Esophagus squamous epithelium (tissue), 4 donors: Measurements from ENCODE around the gene FRK.

Source experiments
- POLR2A ChIP-seq, 4 donors: fragments of 450-650 bp; IDR thresholded peaks; one replicate each; pipeline ENCODE4 v1.6.1; 2017; ENCODE audit warnings: antibody characterized with exemption in 4 of 4, mild to moderate bottlenecking in 4 of 4, moderate library complexity in 3 of 4
- TF ChIP-seq, protein P1 (sequence below), 6 experiments: fragments of 450-650 bp in 4 of 6; fragments of 200-600 bp in 2 of 6; sonication (generic) in 2 of 6; IDR thresholded peaks; one replicate each; pipeline ENCODE4 v1.5.1; 2016 to 2019; ENCODE audit warnings: antibody characterized with exemption in 6 of 6, mild to moderate bottlenecking in 4 of 6, moderate library complexity in 4 of 6

DNA sequence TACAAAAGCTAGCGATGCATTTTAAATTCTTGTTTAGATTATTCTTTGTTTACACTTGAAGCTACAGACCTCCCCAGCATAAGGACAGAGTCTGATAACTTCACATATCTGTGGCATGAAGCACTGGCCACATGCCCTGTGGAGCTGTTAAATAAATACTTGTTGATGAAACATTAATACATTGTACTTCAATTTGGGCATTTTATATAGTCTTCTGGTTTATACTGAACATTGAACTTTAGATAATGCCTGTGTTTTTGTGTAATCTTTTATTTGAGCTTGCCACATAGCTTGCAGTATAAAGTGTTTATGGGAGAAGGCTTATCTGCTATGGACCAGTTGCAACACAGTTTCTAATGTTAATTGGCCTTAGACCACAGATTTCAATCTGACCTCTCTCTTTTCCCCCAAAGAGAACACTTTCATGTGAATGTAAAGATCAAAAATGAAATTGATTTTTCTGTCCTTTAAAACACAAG is 48.2 kb downstream of the FRK start:
- TF ChIP-seq POLR2A (IDR thresholded peaks at IDR 0.05) = no peak
- TF ChIP-seq, protein P1, sequence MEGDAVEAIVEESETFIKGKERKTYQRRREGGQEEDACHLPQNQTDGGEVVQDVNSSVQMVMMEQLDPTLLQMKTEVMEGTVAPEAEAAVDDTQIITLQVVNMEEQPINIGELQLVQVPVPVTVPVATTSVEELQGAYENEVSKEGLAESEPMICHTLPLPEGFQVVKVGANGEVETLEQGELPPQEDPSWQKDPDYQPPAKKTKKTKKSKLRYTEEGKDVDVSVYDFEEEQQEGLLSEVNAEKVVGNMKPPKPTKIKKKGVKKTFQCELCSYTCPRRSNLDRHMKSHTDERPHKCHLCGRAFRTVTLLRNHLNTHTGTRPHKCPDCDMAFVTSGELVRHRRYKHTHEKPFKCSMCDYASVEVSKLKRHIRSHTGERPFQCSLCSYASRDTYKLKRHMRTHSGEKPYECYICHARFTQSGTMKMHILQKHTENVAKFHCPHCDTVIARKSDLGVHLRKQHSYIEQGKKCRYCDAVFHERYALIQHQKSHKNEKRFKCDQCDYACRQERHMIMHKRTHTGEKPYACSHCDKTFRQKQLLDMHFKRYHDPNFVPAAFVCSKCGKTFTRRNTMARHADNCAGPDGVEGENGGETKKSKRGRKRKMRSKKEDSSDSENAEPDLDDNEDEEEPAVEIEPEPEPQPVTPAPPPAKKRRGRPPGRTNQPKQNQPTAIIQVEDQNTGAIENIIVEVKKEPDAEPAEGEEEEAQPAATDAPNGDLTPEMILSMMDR (IDR thresholded peaks at IDR 0.05) = no peak
